ENCODE data around the gene RFX2. TPM values are rescaled to one million over a fixed set of nuclear protein-coding genes. Genes with fewer than 3 reads are reported as not detected.
"Not testable (repeated sequence)": the region's sequence is repeated elsewhere in the genome, so short reads cannot be mapped to it uniquely, and the experiment has no call there.

The RFX2 gene
- total RNA-seq, 1 donor from 2014 or later = 18.0 TPM

DNA sequence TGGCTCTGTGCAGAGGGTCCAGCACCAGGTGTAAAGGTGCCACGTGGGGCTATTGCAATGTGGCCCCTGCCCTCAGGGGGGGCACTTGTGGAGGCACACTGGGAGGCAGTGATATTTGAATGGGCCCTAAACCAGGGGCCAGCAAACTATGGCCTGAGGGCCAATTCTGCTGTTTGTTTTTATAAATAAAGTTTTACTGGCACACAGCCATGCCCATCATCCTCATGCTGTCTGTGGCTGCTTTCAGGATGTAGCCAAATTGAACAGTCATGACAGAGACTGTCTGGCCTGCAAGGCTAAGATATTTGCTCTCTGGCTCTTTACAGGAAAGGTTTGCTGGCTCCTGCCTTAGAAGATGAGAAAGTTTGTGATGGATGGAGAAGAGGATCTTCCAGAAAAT is 98.5 kb downstream of the RFX2 start:
- Mint-ChIP-seq H3K36me3 (no peaks in the 10 kb centered on the region), H3K4me1 (ENCODE audit: unreplicated experiment) (peaks cover 3% of the 10 kb centered on the region), H3K27ac (no peak overlapping the region), H3K9me3 (no peaks in the 10 kb centered on the region), H3K4me3 (no peak overlapping the region), H3K27me3 (peaks cover 3% of the 10 kb centered on the region)
- TF ChIP-seq, protein P1, sequence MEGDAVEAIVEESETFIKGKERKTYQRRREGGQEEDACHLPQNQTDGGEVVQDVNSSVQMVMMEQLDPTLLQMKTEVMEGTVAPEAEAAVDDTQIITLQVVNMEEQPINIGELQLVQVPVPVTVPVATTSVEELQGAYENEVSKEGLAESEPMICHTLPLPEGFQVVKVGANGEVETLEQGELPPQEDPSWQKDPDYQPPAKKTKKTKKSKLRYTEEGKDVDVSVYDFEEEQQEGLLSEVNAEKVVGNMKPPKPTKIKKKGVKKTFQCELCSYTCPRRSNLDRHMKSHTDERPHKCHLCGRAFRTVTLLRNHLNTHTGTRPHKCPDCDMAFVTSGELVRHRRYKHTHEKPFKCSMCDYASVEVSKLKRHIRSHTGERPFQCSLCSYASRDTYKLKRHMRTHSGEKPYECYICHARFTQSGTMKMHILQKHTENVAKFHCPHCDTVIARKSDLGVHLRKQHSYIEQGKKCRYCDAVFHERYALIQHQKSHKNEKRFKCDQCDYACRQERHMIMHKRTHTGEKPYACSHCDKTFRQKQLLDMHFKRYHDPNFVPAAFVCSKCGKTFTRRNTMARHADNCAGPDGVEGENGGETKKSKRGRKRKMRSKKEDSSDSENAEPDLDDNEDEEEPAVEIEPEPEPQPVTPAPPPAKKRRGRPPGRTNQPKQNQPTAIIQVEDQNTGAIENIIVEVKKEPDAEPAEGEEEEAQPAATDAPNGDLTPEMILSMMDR (conservative IDR thresholded peaks at IDR 0.05) = no peak
- no peak for DNase-seq (ENCODE audit: extremely low spot score, unreplicated experiment)

DNA sequence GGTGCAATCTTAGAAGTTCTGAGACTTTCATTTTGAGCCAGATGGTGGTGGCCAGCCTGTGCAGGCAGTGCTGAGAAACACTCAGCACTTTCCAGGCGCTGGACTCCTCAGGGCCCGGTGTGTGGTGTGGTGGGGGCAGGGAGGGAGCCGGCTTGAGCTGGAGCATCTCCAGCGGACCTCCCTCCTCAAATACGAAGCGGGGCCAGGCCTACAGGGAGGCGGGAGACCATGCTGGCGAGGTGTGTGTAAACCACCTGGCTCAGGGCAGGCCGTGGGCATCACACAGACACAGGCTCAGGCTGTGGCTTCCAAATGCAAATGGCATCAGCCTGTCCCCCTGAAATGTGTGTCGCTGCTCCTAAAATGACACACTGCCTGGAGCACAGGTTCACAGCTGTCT is 99.1 kb downstream of the RFX2 start:
- DNase-seq (ENCODE audit: extremely low spot score, unreplicated experiment) = no peak
- no peaks in the 10 kb centered on the region for H3K9me3 Mint-ChIP-seq
- H3K27me3 Mint-ChIP-seq = no peaks in the 10 kb centered on the region
- TF ChIP-seq, protein P1 (conservative IDR thresholded peaks at IDR 0.05) = no peak
- no peaks in the 10 kb centered on the region for H3K36me3 Mint-ChIP-seq
- H3K4me1 Mint-ChIP-seq (ENCODE audit: unreplicated experiment) = no peaks in the 10 kb centered on the region
- H3K4me3 Mint-ChIP-seq = no peak overlapping the region
- H3K27ac Mint-ChIP-seq = no peak overlapping the region

DNA sequence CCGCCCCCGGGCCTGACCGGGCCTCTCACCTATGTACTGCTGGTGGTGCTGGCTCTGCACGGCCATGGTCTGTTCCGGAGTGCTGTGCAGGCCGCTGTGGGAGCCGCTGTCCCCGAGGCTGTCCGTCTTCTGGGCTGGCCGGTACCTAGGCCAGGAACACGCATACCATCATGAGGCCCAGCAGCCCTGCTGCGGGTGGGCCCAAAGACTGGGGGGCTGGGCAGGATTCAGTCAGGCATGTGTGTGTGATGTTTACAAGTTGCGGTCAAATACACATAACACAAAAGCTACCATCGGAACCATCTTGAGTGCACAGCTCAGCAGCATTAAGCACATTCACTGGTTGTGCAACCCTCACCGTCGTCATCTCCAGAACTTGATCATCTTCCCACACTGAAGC is 100.2 kb downstream of the RFX2 start:
- no peak for DNase-seq (ENCODE audit: extremely low spot score, unreplicated experiment)
- Mint-ChIP-seq H3K4me1 (ENCODE audit: unreplicated experiment) (no peaks in the 10 kb centered on the region), H3K27me3 (no peaks in the 10 kb centered on the region), H3K36me3 (no peaks in the 10 kb centered on the region), H3K9me3 (no peaks in the 10 kb centered on the region), H3K4me3 (no peak overlapping the region), H3K27ac (no peak overlapping the region)
- TF ChIP-seq, protein P1 (conservative IDR thresholded peaks at IDR 0.05) = no peak

DNA sequence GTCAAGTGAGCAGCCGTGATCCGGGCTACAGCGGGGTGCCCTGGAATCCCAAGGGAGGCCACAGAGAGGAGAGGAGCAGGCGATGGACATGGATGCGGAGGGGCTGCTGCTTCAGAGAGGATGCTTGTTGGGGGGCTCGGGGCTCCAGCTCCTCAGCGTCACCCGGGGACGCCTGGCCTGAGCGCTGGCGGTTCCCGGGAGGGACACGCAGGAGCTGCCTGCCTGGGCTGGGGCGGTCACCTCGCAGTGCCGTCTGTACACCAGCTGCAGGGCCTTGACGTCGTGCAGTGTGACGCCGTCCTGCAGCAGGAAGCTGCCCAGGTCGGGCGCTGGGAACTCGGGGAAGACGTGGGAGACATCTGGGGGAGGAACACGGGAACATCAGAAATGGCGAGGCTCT is 102.4 kb downstream of the RFX2 start:
- TF ChIP-seq, protein P1 (conservative IDR thresholded peaks at IDR 0.05) = no peak
- H3K27me3 Mint-ChIP-seq = no peaks in the 10 kb centered on the region
- H3K4me3 Mint-ChIP-seq = no peak overlapping the region
- DNase-seq (ENCODE audit: extremely low spot score, unreplicated experiment) = no peak
- H3K27ac Mint-ChIP-seq = no peak overlapping the region
- H3K9me3 Mint-ChIP-seq = no peaks in the 10 kb centered on the region
- no peaks in the 10 kb centered on the region for H3K4me1 Mint-ChIP-seq (ENCODE audit: unreplicated experiment)
- no peaks in the 10 kb centered on the region for H3K36me3 Mint-ChIP-seq

DNA sequence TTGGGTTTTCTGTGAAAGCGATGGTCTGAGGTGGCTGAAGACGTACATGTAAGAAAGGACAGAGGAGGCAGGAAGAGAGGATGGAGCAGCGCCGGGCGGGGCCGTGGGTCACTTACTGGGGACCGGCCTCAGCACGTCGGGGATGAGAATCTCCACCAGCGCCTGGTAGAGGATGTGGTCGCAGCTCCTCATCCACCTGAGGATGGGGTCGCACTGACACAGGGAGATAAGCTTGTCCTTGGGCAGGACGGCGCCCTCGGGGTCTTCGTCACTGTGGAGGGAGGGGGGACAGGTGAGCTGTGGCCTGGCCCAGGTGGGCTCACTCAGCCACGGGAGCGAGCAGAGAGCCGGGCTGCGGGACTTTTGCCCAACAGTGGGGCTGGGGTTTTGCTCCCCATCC is 103.4 kb downstream of the RFX2 start:
- Mint-ChIP-seq H3K4me3 (no peak overlapping the region), H3K4me1 (ENCODE audit: unreplicated experiment) (no peaks in the 10 kb centered on the region), H3K27ac (no peak overlapping the region), H3K27me3 (no peaks in the 10 kb centered on the region), H3K9me3 (no peaks in the 10 kb centered on the region), H3K36me3 (no peaks in the 10 kb centered on the region)
- TF ChIP-seq, protein P1 (conservative IDR thresholded peaks at IDR 0.05) = no peak
- DNase-seq (ENCODE audit: extremely low spot score, unreplicated experiment) = no peak

DNA sequence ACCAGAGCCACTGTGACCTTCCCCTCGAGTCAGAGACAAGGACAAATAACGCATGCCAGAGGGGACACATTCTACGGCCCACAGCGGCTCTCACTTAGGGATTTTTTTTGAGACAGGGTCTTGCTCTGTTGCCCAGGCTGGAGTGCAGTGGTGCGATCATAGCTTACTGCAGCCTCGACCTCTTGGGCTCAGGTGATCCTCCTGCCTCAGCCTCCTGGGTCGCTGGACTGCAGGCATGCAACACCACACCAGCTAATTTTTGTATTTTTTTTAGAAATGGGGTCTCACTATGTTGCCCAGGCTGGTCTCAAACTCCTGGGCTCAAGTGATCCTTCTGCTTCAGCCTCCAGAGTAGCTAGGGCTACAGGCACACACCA is 104.2 kb downstream of the RFX2 start:
- H3K36me3 Mint-ChIP-seq; H3K4me1 Mint-ChIP-seq (ENCODE audit: unreplicated experiment); H3K27me3 Mint-ChIP-seq; DNase-seq (ENCODE audit: extremely low spot score, unreplicated experiment); H3K4me3 Mint-ChIP-seq; H3K9me3 Mint-ChIP-seq; H3K27ac Mint-ChIP-seq: not testable (repeated sequence)
